Upper lobe of left lung (tissue), 4 donors: ENCODE results near the gene ZFYVE9.

Experiments
- EP300 ChIP-seq, 4 donors: sonication (generic); formaldehyde crosslinking; IDR thresholded peaks; one replicate each; pipeline ENCODE4 v1.5.1; 2017; ENCODE audit warnings: antibody characterized with exemption in 4 of 4, control low read depth in 2 of 4
- POLR2A ChIP-seq, 4 donors: fragments of 450-650 bp; IDR thresholded peaks; one replicate each; pipeline ENCODE4 v1.5.1; 2016 to 2017; ENCODE audit warnings: antibody characterized with exemption in 4 of 4, mild to moderate bottlenecking in 2 of 4
- POLR2AphosphoS5 ChIP-seq, 2 donors: sonication (generic); formaldehyde crosslinking; IDR thresholded peaks; one replicate each; pipeline ENCODE4 v1.5.1; 2017; ENCODE audit warnings: antibody characterized with exemption in 2 of 2
- TF ChIP-seq, protein P1 (sequence below), 6 experiments: fragments of 450-650 bp in 4 of 6; fragments of 200-600 bp in 2 of 6; sonication (generic) in 2 of 6; IDR thresholded peaks; one replicate each; pipeline ENCODE4 v1.5.1; 2016 to 2019; ENCODE audit warnings: antibody characterized with exemption in 6 of 6

DNA sequence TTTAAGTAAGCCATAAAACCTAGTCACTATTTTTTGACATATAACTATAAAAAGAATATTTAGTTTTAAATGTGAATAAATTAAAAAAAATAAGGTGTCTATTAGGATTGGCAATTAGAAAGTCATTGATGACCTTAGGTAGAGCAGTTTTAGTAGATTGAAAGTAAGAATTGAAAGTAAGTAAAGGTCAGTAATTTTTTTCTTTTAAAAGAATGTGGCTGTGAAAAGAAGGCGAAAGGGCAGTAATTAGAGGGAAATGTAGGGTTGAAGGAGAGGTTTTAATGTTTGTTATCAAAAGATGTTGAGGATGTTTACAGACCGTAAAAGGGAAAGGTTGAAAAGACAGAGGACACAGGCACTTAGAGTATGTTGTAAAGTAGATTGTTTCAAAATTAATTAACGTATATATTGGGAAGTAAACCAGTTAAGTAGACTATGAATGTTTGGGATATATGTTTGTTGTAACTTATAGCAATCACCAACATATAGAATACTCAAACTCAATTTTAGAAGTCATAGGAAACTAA is 41.0 kb downstream of the ZFYVE9 start:
- TF ChIP-seq, protein P1, sequence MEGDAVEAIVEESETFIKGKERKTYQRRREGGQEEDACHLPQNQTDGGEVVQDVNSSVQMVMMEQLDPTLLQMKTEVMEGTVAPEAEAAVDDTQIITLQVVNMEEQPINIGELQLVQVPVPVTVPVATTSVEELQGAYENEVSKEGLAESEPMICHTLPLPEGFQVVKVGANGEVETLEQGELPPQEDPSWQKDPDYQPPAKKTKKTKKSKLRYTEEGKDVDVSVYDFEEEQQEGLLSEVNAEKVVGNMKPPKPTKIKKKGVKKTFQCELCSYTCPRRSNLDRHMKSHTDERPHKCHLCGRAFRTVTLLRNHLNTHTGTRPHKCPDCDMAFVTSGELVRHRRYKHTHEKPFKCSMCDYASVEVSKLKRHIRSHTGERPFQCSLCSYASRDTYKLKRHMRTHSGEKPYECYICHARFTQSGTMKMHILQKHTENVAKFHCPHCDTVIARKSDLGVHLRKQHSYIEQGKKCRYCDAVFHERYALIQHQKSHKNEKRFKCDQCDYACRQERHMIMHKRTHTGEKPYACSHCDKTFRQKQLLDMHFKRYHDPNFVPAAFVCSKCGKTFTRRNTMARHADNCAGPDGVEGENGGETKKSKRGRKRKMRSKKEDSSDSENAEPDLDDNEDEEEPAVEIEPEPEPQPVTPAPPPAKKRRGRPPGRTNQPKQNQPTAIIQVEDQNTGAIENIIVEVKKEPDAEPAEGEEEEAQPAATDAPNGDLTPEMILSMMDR (IDR thresholded peaks at IDR 0.05), result no peak
- TF ChIP-seq POLR2AphosphoS5 (IDR thresholded peaks at IDR 0.05) (no peak), POLR2A (IDR thresholded peaks at IDR 0.05) (no peak), EP300 (IDR thresholded peaks at IDR 0.05) (no peak)
